Natural killer cell (primary cell): ENCODE results near the gene TFIP11. TPM values are rescaled to one million over a fixed set of nuclear protein-coding genes. Genes with fewer than 3 reads are reported as not detected.

Source experiments
- ATAC-seq, 3 donors: fragments of 150-1000 bp in 2 of 3; fragments of 200-7000 bp in 1 of 3; cut with Tn5 transposase; 1 replicate in 1 of 3; 2 replicates in 2 of 3; pipeline ENCODE4 v1.10.0; 2021; ENCODE audit warnings: mild to moderate bottlenecking in 2 of 3, moderate library complexity in 2 of 3
- DNase-seq, 2 donors: peaks; one replicate each; pipeline versions ENCODE4 v3.0.0 to v3.0.0-alpha.2; 2013 to 2021; ENCODE audit warnings: mixed read lengths in 1 of 2
- H3K27ac ChIP-seq: one replicate; pipeline ENCODE4 v1.5.1; 2013; ENCODE audit warnings: mild to moderate bottlenecking, low read length
- H3K27me3 ChIP-seq: one replicate; pipeline ENCODE4 v1.6.1; 2013; ENCODE audit warnings: low read length; ENCODE audit not compliant: control insufficient read depth, insufficient read depth
- H3K36me3 ChIP-seq: one replicate; pipeline ENCODE4 v1.6.1; 2013; ENCODE audit warnings: low read length; ENCODE audit not compliant: control insufficient read depth, insufficient read depth
- H3K4me1 ChIP-seq: one replicate; pipeline ENCODE4 v1.6.1; 2013; ENCODE audit warnings: low read length; ENCODE audit not compliant: control insufficient read depth, insufficient read depth
- H3K4me3 ChIP-seq: one replicate; pipeline ENCODE4 v1.5.1; 2013; ENCODE audit warnings: low read length
- H3K9me3 ChIP-seq: one replicate; pipeline ENCODE4 v1.6.1; 2013; ENCODE audit warnings: low read length; ENCODE audit not compliant: control insufficient read depth, insufficient read depth
- H3K27ac Mint-ChIP-seq, 2 donors: one replicate each; pipeline ENCODE4 v1.8.0; 2022; ENCODE audit warnings: mild to moderate bottlenecking in 2 of 2, mixed read lengths in 2 of 2, moderate library complexity in 1 of 2
- H3K27me3 Mint-ChIP-seq, 2 donors: one replicate each; pipeline ENCODE4 v1.8.0; 2022; ENCODE audit warnings: low read depth in 2 of 2, mixed read lengths in 2 of 2
- H3K36me3 Mint-ChIP-seq: one replicate; pipeline ENCODE4 v1.8.0; 2022; ENCODE audit warnings: mixed read lengths
- H3K4me1 Mint-ChIP-seq, 2 donors: one replicate each; pipeline ENCODE4 v1.8.0; 2022; ENCODE audit warnings: mixed read lengths in 2 of 2
- H3K4me3 Mint-ChIP-seq: one replicate; pipeline ENCODE4 v1.8.0; 2022; ENCODE audit warnings: mild to moderate bottlenecking, moderate library complexity, mixed read lengths
- H3K9me3 Mint-ChIP-seq, 2 donors: one replicate each; pipeline ENCODE4 v1.8.0; 2022; ENCODE audit warnings: mixed read lengths in 2 of 2
- WGBS: methylation state at CpG from one replicate; pipeline ENCODE4 v1.1.7; 2013; ENCODE audit warnings: missing lambda C conversion rate; ENCODE audit not compliant: insufficient coverage; 5-methylcytosine and 5-hydroxymethylcytosine counted together
- intact Hi-C: fragments of 100-400 bp; cut with micrococcal nuclease; formaldehyde crosslinking; loops from one replicate; pipeline ENCODE4 v1.14.2; 2022
- total RNA-seq, 4 donors: library from RNA; stranded (reverse); fragments of 120-200 nt in 1 of 4; gene quantifications; one replicate each; pipeline versions ENCODE4 v1.2.3 to v1.2.4, GENCODE V29; 2013 to 2022
- TF ChIP-seq, protein P1 (sequence below): fragments of 200-600 bp; IDR thresholded peaks from one replicate; pipeline ENCODE4 v1.8.0; 2022; ENCODE audit warnings: antibody characterized with exemption

TFIP11 gene
- total RNA-seq, 3 donors from 2014 or later (not counting 1 experiment from before 2014, with no cell fraction given), result 108 to 131 (median 124) TPM

GRCh38 chr22:26542831-26543230 is 30.6 kb upstream of the TFIP11 start:
- H3K4me3 Mint-ChIP-seq, result peak overlapping the region; percentile 72
- no peaks in the 10 kb centered on the region for H3K27me3 ChIP-seq
- H3K36me3 Mint-ChIP-seq, result peaks cover 6% of the 10 kb centered on the region
- peak overlapping the region; percentile 81 to 91 for H3K27ac Mint-ChIP-seq
- no peaks in the 10 kb centered on the region for H3K9me3 Mint-ChIP-seq
- intact Hi-C loops, result no loop called here
- H3K9me3 ChIP-seq, result no peaks in the 10 kb centered on the region
- TF ChIP-seq, protein P1, sequence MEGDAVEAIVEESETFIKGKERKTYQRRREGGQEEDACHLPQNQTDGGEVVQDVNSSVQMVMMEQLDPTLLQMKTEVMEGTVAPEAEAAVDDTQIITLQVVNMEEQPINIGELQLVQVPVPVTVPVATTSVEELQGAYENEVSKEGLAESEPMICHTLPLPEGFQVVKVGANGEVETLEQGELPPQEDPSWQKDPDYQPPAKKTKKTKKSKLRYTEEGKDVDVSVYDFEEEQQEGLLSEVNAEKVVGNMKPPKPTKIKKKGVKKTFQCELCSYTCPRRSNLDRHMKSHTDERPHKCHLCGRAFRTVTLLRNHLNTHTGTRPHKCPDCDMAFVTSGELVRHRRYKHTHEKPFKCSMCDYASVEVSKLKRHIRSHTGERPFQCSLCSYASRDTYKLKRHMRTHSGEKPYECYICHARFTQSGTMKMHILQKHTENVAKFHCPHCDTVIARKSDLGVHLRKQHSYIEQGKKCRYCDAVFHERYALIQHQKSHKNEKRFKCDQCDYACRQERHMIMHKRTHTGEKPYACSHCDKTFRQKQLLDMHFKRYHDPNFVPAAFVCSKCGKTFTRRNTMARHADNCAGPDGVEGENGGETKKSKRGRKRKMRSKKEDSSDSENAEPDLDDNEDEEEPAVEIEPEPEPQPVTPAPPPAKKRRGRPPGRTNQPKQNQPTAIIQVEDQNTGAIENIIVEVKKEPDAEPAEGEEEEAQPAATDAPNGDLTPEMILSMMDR, result no peak
- peaks cover 63% of the 10 kb centered on the region for H3K4me1 ChIP-seq
- peak overlapping the region; percentile 65 for H3K27ac ChIP-seq
- no peaks in the 10 kb centered on the region for H3K27me3 Mint-ChIP-seq
- ATAC-seq (peak; percentile 67 to 82 (median 73)), DNase-seq (peak; percentile 25 to 28)
- H3K4me1 Mint-ChIP-seq, result peaks cover 63 to 66% of the 10 kb centered on the region in 2 donors
- no peak overlapping the region for H3K4me3 ChIP-seq
- WGBS, result 9% methylated on average over 3 of the region's 3 CpGs
- H3K36me3 ChIP-seq, result peaks cover 53% of the 10 kb centered on the region

- Mint-ChIP-seq H3K27ac (peak overlapping the region in 1 of 2 donors; percentile 91), H3K4me3 (no peak overlapping the region), H3K36me3 (peaks cover under 1% of the 10 kb centered on the region), H3K27me3 (no peaks in the 10 kb centered on the region), H3K4me1 (peaks cover 53 to 56% of the 10 kb centered on the region in 2 donors), H3K9me3 (no peaks in the 10 kb centered on the region)
- peaks cover 57% of the 10 kb centered on the region for H3K36me3 ChIP-seq
- TF ChIP-seq, protein P1, result no peak
- H3K4me1 ChIP-seq, result peaks cover 49% of the 10 kb centered on the region
- 96% methylated on average over 47 of the region's 47 CpGs for WGBS
- intact Hi-C loops, result no loop called here
- no peaks in the 10 kb centered on the region for H3K27me3 ChIP-seq
- no peaks in the 10 kb centered on the region for H3K9me3 ChIP-seq
- DNase-seq (no peak), ATAC-seq (no peak)
- no peak overlapping the region for H3K4me3 ChIP-seq
- H3K27ac ChIP-seq, result no peak overlapping the region
Observed at GRCh38 chr22:26541167-26541819, 29.0 kb upstream of the TFIP11 start.

GRCh38 chr22:26540119-26540518 is 27.8 kb upstream of the TFIP11 start:
- no peak for ATAC-seq
- H3K9me3 Mint-ChIP-seq, result no peaks in the 10 kb centered on the region

More at GRCh38 chr22:26540119-26540518, 27.8 kb upstream of the TFIP11 start:
- intact Hi-C loops, result no loop called here
- Mint-ChIP-seq H3K4me1 (peaks cover 56 to 58% of the 10 kb centered on the region in 2 donors), H3K4me3 (no peak overlapping the region), H3K36me3 (no peaks in the 10 kb centered on the region), H3K27ac (peak overlapping the region; percentile 71 to 79), H3K27me3 (no peaks in the 10 kb centered on the region)
- no peak overlapping the region for H3K4me3 ChIP-seq
- H3K9me3 ChIP-seq, result no peaks in the 10 kb centered on the region
- peaks cover 41% of the 10 kb centered on the region for H3K4me1 ChIP-seq
- TF ChIP-seq, protein P1, result no peak
- WGBS, result 91% methylated on average over 2 of the region's 2 CpGs
- H3K27ac ChIP-seq, result no peak overlapping the region
- peaks cover 63% of the 10 kb centered on the region for H3K36me3 ChIP-seq
- no peaks in the 10 kb centered on the region for H3K27me3 ChIP-seq
- DNase-seq, result no peak
